ENCODE data around the gene MS4A4A. TPM values are rescaled to one million over a fixed set of nuclear protein-coding genes. Genes with fewer than 3 reads are reported as not detected.
A peak's percentile ranks its signal among the peaks of the same experiment; 100 is the strongest.
"Not testable (repeated sequence)": the region's sequence is repeated elsewhere in the genome, so short reads cannot be mapped to it uniquely, and the experiment has no call there.

The MS4A4A gene
- total RNA-seq, 1 donor from 2014 or later: not detected

- DNase-seq (ENCODE audit: low read depth): no peak
- TF ChIP-seq, protein P1, sequence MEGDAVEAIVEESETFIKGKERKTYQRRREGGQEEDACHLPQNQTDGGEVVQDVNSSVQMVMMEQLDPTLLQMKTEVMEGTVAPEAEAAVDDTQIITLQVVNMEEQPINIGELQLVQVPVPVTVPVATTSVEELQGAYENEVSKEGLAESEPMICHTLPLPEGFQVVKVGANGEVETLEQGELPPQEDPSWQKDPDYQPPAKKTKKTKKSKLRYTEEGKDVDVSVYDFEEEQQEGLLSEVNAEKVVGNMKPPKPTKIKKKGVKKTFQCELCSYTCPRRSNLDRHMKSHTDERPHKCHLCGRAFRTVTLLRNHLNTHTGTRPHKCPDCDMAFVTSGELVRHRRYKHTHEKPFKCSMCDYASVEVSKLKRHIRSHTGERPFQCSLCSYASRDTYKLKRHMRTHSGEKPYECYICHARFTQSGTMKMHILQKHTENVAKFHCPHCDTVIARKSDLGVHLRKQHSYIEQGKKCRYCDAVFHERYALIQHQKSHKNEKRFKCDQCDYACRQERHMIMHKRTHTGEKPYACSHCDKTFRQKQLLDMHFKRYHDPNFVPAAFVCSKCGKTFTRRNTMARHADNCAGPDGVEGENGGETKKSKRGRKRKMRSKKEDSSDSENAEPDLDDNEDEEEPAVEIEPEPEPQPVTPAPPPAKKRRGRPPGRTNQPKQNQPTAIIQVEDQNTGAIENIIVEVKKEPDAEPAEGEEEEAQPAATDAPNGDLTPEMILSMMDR (conservative IDR thresholded peaks at IDR 0.05; ENCODE audit: low read depth, low read length): no peak
- H3K4me3 ChIP-seq (ENCODE audit: low read depth, low read length): no peak overlapping the region
These were observed 20.7 kb downstream of the MS4A4A start for GRCh38 chr11:60301178-60301577.

DNA sequence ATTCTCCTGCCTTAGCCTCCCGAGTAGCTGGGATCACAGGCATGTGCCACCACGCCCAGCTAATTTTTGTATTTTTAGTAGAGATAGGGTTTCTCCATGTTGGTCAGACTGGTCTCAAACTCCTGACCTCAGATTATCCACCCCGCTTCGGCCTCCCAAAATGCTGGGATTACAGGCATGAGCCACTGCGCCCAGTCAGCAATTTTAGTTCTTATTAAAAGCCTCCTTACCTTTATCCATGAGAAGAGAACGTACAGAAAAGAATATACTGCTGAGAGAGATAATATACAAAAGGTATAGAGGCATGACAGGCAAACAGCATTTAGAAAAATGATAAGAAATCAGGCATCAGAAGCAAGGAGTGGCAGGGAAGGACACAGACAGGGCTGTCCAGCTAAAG is 21.4 kb downstream of the MS4A4A start:
- not testable (repeated sequence) for DNase-seq (ENCODE audit: low read depth); H3K4me3 ChIP-seq (ENCODE audit: low read depth, low read length)

GRCh38 chr11:60303661-60304060 is 23.2 kb downstream of the MS4A4A start:
- TF ChIP-seq, protein P1 (conservative IDR thresholded peaks at IDR 0.05; ENCODE audit: low read depth, low read length): no peak
- H3K4me3 ChIP-seq (ENCODE audit: low read depth, low read length): no peak overlapping the region
- no peak for DNase-seq (ENCODE audit: low read depth)

- peak; percentile 33 for DNase-seq (ENCODE audit: low read depth)
These were observed 25.6 kb downstream of the MS4A4A start for GRCh38 chr11:60305906-60306619.

GRCh38 chr11:60307507-60308195 is 27.2 kb downstream of the MS4A4A start:
- no peak overlapping the region for H3K4me3 ChIP-seq (ENCODE audit: low read depth, low read length)
- DNase-seq (ENCODE audit: low read depth): no peak
- TF ChIP-seq, protein P1 (conservative IDR thresholded peaks at IDR 0.05; ENCODE audit: low read depth, low read length): no peak

More at GRCh38 chr11:60305906-60306619, 25.6 kb downstream of the MS4A4A start:
- TF ChIP-seq, protein P1 (conservative IDR thresholded peaks at IDR 0.05; ENCODE audit: low read depth, low read length): no peak
- no peak overlapping the region for H3K4me3 ChIP-seq (ENCODE audit: low read depth, low read length)

- H3K4me3 ChIP-seq (ENCODE audit: low read depth, low read length): no peak overlapping the region
- no peak for DNase-seq (ENCODE audit: low read depth)
- TF ChIP-seq, protein P1 (conservative IDR thresholded peaks at IDR 0.05; ENCODE audit: low read depth, low read length): no peak
These were observed 30.0 kb downstream of the MS4A4A start for GRCh38 chr11:60310407-60310998.

DNA sequence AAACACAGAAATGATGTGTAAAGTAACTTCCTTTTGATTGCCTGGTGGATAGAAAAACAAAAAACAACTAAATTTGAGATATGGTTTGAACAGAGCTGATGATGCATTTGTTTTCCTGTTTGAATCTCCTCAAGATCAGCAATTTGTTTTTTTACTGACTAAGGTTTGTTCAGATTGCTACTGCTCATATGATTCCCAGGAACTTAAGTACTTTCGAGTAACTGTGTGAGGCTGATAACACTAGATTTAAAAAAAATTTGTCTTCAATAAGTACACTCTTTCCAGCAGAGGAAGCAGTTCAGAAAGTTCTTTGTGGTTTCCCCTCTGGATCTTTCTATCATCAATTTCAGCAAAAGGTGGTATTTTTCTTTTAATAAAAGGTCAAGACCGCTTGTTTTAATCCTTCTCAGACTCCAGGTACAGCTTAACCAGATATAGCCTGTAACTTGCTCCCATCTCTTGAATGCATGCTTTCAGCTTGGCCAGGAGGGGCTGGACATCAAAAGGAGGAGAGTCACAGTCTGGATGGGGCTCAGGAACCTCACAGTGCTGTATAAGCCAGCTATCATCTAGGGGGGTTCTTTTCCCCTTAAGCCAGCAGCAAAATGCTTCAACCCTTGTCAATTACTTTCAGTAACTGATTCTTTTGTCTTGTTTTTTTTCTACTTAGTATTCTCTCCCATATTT is 34.3 kb downstream of the MS4A4A start:
- no peak for DNase-seq (ENCODE audit: low read depth)

More for the DNA sequence above, 34.3 kb downstream of the MS4A4A start:
- TF ChIP-seq, protein P1 (conservative IDR thresholded peaks at IDR 0.05; ENCODE audit: low read depth, low read length): no peak
- H3K4me3 ChIP-seq (ENCODE audit: low read depth, low read length): no peak overlapping the region

Data from epithelial cell of proximal tubule (primary cell).